ENCODE measurements around the gene CSNK2A3.

Gene CSNK2A3

GRCh38 chr11:11391169-11391568 is 38.1 kb upstream of the CSNK2A3 start:
- no peaks in the 10 kb centered on the region for H3K9me3 ChIP-seq (ENCODE audit: insufficient read depth, low read depth, low read length)
- no peak overlapping the region for H2AFZ ChIP-seq (ENCODE audit: low read length)
- H3K4me2 ChIP-seq (ENCODE audit: low read depth, low read length, poor library complexity, severe bottlenecking) = no peak overlapping the region

GRCh38 chr11:11390068-11390771 is 37.2 kb upstream of the CSNK2A3 start:
- Histone ChIP-seq H3K9me2 (replicated peaks; ENCODE audit: low read depth, low read length) (no peaks in the 10 kb centered on the region), H3K9me3 (ENCODE audit: insufficient read depth, low read depth, low read length) (no peaks in the 10 kb centered on the region), H3K27me3 (ENCODE audit: insufficient read depth, low read length, poor library complexity, severe bottlenecking) (no peaks in the 10 kb centered on the region), H2AFZ (ENCODE audit: low read length) (no peak overlapping the region), H3K36me3 (ENCODE audit: insufficient read depth, low read length) (no peaks in the 10 kb centered on the region), H3K4me2 (ENCODE audit: low read depth, low read length, poor library complexity, severe bottlenecking) (no peak overlapping the region), H4K20me1 (ENCODE audit: insufficient read depth, low read length, poor library complexity, severe bottlenecking) (no peaks in the 10 kb centered on the region), H3F3A (ENCODE audit: low read depth) (no peaks in the 10 kb centered on the region), H3K4me3 (ENCODE audit: low read length, poor library complexity, severe bottlenecking) (no peak overlapping the region), H3K9ac (ENCODE audit: low read depth, low read length, poor library complexity, severe bottlenecking) (no peak overlapping the region), H3K4me1 (ENCODE audit: insufficient read depth, low read length, poor library complexity, severe bottlenecking) (no peaks in the 10 kb centered on the region), H3K79me2 (ENCODE audit: insufficient read depth, low read length) (no peaks in the 10 kb centered on the region)
- no peak for TF ChIP-seq EZH2phosphoT487 (IDR thresholded peaks at IDR 0.05; ENCODE audit: borderline replicate concordance)
- TF ChIP-seq CTCF (conservative IDR thresholded peaks at IDR 0.05; ENCODE audit: low read length) = no peak

More at GRCh38 chr11:11391169-11391568, 38.1 kb upstream of the CSNK2A3 start:
- no peaks in the 10 kb centered on the region for H4K20me1 ChIP-seq (ENCODE audit: insufficient read depth, low read length, poor library complexity, severe bottlenecking)
- no peaks in the 10 kb centered on the region for H3F3A ChIP-seq (ENCODE audit: low read depth)
- no peak overlapping the region for H3K9ac ChIP-seq (ENCODE audit: low read depth, low read length, poor library complexity, severe bottlenecking)
- H3K27me3 ChIP-seq (ENCODE audit: insufficient read depth, low read length, poor library complexity, severe bottlenecking) = no peaks in the 10 kb centered on the region
- no peak for TF ChIP-seq EZH2phosphoT487 (IDR thresholded peaks at IDR 0.05; ENCODE audit: borderline replicate concordance)
- no peaks in the 10 kb centered on the region for H3K36me3 ChIP-seq (ENCODE audit: insufficient read depth, low read length)
- no peak overlapping the region for H3K4me3 ChIP-seq (ENCODE audit: low read length, poor library complexity, severe bottlenecking)
- no peaks in the 10 kb centered on the region for H3K4me1 ChIP-seq (ENCODE audit: insufficient read depth, low read length, poor library complexity, severe bottlenecking)
- no peaks in the 10 kb centered on the region for H3K9me2 ChIP-seq (replicated peaks; ENCODE audit: low read depth, low read length)
- no peaks in the 10 kb centered on the region for H3K79me2 ChIP-seq (ENCODE audit: insufficient read depth, low read length)

GRCh38 chr11:11389238-11389637 is 36.2 kb upstream of the CSNK2A3 start:
- no peak overlapping the region for H3K4me2 ChIP-seq (ENCODE audit: low read depth, low read length, poor library complexity, severe bottlenecking)
- no peak overlapping the region for H3K9ac ChIP-seq (ENCODE audit: low read depth, low read length, poor library complexity, severe bottlenecking)
- no peak overlapping the region for H2AFZ ChIP-seq (ENCODE audit: low read length)
- H3F3A ChIP-seq (ENCODE audit: low read depth) = no peaks in the 10 kb centered on the region
- H3K4me1 ChIP-seq (ENCODE audit: insufficient read depth, low read length, poor library complexity, severe bottlenecking) = no peaks in the 10 kb centered on the region
- no peak overlapping the region for H3K4me3 ChIP-seq (ENCODE audit: low read length, poor library complexity, severe bottlenecking)
- no peaks in the 10 kb centered on the region for H3K36me3 ChIP-seq (ENCODE audit: insufficient read depth, low read length)
- no peaks in the 10 kb centered on the region for H4K20me1 ChIP-seq (ENCODE audit: insufficient read depth, low read length, poor library complexity, severe bottlenecking)
- H3K9me2 ChIP-seq (replicated peaks; ENCODE audit: low read depth, low read length) = no peaks in the 10 kb centered on the region
- TF ChIP-seq EZH2phosphoT487 (IDR thresholded peaks at IDR 0.05; ENCODE audit: borderline replicate concordance) (no peak), CTCF (conservative IDR thresholded peaks at IDR 0.05; ENCODE audit: low read length) (no peak)
- H3K27me3 ChIP-seq (ENCODE audit: insufficient read depth, low read length, poor library complexity, severe bottlenecking) = no peaks in the 10 kb centered on the region
- no peaks in the 10 kb centered on the region for H3K79me2 ChIP-seq (ENCODE audit: insufficient read depth, low read length)
- no peaks in the 10 kb centered on the region for H3K9me3 ChIP-seq (ENCODE audit: insufficient read depth, low read depth, low read length)

Measured in Loucy (cell line).